ENCODE measurements around the gene WNT7A.

Gene WNT7A

DNA sequence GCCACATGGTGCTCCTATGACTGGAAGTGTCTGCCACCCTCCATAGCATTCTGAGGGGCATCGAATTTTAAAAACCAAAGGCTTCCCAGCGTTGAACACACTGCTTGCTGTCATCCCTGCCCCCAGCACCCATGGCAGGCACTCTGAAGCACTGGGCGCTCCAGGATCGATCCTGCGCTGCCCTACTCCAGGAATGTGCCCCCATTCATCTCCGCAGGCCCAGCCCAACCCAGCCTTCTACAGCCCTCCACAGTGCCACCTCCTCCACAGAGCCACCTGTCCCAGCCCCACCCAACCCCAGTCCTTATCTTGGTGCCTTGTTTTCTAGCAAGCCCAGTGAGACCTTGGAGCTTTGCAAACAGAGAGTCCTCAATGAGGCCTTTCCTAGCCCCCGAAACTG lies 52.2 kb downstream of the WNT7A start:
- DNase-seq (ENCODE audit: low read depth in 2 of 2): no peak

DNA sequence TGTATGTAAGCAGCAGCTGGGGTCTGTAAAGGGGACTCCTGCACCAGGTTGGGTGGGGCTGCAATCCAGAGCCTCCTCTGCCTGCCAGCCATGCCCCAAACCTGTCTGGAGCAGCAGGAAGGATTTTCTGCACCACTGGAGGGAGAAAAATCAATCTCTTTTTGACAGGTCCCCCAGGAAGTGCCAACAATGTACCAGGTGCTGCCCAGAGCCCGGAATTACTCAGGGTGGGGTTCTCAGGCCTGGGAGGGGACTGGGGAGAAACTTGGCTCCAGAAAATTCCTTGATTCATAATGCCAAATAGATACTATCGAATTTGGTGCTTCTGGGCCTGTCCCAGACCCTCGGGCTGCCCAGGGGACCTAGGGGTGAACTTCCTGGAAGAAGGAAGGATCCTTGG lies 52.6 kb downstream of the WNT7A start:
- DNase-seq (ENCODE audit: low read depth in 2 of 2): no peak

GRCh38 chr3:13826672-13827071 lies 53.2 kb downstream of the WNT7A start:
- DNase-seq (ENCODE audit: low read depth in 2 of 2): no peak

DNA sequence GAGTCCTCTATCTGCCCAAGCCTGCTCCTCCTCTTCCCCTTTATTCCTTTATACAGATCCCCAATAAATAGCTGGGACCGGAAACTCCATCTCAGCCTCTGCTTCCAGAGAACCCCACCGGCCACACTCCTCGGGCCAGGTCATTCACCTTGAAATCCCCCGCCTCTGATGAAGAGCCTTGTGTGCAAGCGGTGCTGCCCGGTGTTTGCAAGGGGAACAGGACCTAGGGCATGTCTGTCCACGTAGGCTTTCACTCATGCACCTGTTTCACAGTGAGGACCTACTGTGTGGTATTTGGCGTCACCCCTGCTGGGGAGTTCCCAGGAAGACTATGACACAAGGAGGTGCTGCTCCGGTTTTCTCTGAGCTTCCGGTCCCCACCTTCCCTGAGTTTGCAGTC lies 54.0 kb downstream of the WNT7A start:
- DNase-seq (ENCODE audit: low read depth in 2 of 2): no peak

DNA sequence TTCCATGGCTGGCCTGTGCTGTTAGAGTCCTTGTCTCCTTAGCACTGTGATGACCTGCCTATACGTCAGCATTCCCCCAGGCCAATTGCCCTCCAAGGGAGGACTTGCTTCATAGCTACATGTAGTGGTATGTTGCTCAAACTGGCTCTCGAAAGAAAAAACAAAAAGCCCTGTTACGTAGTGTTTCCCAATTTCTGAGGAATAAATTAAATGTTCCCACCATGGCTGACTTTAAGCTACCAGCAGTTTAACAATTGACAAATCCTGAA lies 54.6 kb downstream of the WNT7A start:
- no peak for DNase-seq (ENCODE audit: low read depth in 2 of 2)

DNA sequence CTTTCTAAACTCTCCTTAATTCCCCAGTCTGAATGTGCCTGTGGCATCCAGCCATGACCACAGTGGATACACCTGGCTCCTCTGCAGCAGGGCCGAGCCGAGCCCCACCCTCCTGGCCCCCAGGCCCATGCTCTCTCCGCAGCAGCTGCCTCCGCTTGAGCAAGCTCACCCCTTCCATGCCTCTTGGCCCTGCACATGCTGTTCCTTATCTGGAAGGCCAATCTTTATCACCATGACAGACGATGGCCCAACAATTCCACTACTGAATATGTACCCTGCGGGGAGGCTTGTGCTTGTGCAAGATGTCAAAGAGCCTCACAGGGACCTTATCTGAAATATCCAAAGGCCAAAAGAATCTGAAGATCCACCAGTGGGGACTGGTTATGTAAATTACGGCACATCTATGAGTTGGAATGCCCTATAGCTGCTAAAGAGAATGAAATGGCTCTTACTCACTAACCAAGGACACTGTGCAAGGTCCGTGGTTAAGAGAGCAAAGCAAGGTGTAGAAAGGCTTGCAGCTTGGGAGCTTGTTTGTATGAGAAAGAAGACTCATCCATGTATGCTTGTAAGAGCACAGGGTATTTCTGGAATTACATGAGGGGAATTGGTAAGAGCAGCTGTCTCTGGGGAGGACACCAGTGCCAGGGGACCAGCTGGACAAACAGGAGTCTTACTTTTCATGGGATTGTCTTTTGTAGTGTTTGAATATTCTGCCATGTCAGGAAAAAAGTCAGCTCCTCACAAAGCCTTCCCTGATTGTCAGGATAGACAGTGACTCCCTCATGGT lies 55.2 kb downstream of the WNT7A start:
- no peak for DNase-seq (ENCODE audit: low read depth in 2 of 2)

GRCh38 chr3:13823692-13824091 lies 56.2 kb downstream of the WNT7A start:
- no peak for DNase-seq (ENCODE audit: low read depth in 2 of 2)

DNA sequence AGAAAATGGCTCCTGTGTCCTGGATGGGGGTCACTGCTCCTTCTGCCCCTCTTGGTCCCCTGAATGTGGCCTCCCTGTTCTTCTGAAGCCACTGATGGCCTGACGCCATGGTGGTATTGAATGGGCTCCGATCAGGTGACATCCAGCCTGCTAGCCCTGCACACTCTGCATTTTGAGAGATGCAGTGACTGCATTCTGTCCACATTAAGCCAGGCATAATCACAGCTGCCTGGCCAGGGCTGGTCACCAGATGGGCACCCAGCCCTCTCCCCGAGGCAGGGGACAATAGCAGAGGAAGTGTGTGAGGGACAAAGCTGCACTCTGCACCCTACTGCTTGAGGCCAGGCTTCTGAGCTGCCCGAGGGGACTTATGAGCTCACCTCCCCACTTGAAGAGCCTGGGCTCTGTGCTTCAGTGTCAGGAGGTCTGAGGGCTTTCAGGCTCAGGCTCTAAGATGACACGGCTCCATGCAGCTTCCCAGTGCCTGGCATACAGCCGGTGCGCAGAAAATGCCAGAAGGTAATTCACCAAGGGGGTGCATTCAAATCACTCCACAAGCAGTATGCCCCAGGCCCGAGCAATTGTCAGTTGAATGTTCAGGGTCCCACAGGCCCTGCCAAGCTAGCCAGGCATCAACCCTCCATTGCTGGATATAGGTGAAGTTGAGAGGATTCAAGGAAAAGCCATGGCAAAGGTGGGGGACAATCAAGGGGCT lies 56.8 kb downstream of the WNT7A start:
- DNase-seq (ENCODE audit: low read depth in 2 of 2): no peak

GRCh38 chr3:13822042-13822441 lies 57.8 kb downstream of the WNT7A start:
- DNase-seq (ENCODE audit: low read depth in 2 of 2): no peak

GRCh38 chr3:13821126-13821525 lies 58.7 kb downstream of the WNT7A start:
- no peak for DNase-seq (ENCODE audit: low read depth in 2 of 2)

GRCh38 chr3:13818919-13819318 lies 61.0 kb downstream of the WNT7A start:
- no peak for DNase-seq (ENCODE audit: low read depth in 2 of 2)

- DNase-seq (ENCODE audit: low read depth in 2 of 2): no peak
Measured at GRCh38 chr3:13815088-13815683, 64.7 kb downstream of the WNT7A start.

DNA sequence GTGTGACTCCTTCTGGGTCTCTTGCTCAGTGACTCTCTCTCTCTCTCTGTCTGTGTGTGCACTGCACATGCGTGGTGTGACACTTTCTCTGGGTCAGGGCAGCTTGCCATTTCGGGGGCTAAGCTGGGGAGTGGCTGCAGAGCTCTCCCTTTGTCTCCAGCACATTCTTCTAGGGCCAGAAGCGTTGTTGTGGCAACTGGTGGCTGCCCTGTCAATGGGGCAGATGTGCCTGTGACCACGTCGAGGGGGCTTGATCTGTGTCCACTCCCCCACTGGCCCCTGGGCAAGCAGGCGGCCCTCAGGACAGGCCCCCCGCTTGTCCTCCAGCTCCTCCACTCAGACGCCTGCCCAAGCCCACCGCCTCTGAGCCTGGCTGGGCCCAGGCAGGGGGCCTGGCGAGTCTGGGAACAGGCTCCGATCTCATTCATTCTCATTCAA lies 67.8 kb downstream of the WNT7A start:
- no peak for DNase-seq (ENCODE audit: low read depth in 2 of 2)

DNA sequence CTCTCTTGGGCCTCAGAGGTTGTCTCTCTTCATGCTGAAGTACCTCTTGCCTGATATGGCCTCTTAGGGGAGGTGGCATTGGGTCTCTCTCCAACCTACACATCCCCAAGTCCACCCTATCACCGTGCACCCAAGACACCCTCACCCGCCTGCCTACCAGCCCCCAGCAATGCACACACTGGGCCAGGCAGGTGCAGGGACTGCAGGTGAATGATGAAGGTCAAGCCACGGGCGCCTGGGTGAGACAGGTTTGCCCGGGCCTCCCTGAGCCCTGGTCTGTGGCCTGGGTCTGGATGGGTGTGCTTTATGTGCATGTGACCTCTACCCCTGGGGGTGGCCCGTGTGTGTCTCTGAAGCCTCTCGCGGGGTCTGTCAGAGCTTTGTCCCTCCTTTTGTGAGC lies 68.3 kb downstream of the WNT7A start:
- no peak for DNase-seq (ENCODE audit: low read depth in 2 of 2)

DNA sequence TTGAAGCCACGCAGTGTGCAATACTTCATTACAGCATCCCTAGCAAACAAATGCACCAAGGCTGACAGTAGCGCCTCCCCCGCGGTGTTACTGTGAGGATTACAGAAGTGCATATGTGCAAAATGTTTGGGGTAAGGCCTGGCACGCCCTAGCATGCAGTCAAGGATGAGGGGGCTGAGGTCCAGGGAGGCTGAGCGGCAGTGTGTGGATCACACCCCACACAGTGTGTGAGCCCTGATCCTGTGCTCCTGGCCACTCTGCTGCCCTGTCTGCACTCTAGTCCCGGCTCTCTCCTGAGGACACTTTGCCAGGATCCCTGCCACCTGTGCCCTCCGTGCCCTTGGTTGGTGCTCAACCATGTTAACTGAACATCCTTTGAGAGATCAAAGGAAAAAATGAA lies 71.3 kb downstream of the WNT7A start:
- no peak for DNase-seq (ENCODE audit: low read depth in 2 of 2)

DNA sequence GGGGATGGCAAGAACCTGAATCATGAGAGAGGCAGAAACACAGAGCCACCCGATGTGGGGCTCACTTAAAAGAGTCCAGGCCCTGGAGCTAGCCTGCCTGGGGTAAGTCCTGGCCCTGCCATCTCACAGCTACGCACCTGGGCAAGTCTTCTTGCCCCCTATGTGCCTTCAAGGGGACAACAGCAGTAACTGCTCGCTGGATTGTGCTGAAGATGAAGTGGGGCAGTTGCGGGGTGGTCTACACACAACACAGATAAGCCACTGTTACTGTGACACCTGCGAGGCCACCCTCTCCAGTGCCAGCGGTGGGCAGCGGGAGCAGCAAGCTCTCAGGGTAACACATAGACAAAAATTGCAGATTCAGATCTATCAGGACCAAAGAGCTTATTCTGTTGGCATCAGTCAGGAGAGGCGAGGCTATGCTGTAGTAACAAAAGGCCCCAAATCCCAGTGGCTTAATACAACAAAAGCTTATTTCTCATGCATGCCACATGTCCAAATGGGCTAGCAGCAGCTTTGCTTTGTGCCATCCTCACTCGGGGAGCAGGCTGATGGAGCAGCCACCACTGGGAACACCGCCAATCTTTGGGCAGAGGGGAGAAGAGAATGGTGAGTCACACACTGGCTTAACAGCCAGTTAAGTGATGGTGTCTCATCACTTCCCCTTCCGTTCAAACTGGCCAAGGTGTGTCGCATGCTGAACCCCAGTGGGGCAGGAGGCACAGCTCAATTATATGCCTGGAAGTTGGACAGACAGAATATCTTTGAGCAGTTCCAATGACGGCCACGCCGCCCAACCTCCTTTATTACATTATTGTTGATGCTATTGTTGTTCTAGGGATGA lies 78.3 kb downstream of the WNT7A start:
- DNase-seq (ENCODE audit: low read depth in 2 of 2): no peak

DNA sequence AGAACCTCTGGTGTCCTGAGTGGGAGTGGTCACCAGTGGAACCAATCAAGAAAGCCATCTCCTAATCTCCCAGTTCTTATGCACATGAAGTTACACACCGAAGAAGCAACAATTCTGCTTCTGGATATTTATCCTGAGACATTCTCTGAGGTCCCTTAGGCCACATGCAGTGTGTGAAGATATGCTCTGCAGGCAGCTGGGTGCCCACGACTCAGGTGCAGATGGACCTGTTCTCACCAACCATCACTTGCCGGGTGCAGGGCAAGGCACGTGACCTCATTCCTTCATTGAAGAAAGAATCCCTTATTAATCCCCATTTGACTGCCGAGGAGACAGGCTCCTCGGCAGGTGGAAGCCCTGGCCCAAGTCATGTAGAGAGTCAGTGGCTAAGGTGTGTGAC lies 79.8 kb downstream of the WNT7A start:
- no peak for DNase-seq (ENCODE audit: low read depth in 2 of 2)

DNA sequence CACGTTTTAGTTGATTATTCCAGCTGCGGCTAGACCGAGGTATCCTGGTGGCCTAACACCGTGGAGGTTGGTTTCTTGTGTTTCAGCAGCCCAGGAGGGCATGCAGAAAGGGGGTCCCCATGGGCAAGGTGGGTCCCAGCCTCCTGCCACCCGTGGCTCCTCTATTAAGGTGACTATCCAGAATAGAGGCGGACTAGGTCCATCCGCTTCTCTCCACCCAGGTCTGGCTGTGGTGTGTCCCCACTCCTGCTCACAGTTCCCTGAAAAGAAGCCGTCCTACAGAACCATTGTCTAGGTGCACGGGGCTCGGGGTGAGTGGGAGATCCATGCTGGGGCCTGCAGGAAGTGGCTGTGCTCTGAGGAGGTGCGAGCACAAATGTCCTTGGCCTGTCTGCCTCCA lies 81.5 kb downstream of the WNT7A start:
- no peak for DNase-seq (ENCODE audit: low read depth in 2 of 2)

DNA sequence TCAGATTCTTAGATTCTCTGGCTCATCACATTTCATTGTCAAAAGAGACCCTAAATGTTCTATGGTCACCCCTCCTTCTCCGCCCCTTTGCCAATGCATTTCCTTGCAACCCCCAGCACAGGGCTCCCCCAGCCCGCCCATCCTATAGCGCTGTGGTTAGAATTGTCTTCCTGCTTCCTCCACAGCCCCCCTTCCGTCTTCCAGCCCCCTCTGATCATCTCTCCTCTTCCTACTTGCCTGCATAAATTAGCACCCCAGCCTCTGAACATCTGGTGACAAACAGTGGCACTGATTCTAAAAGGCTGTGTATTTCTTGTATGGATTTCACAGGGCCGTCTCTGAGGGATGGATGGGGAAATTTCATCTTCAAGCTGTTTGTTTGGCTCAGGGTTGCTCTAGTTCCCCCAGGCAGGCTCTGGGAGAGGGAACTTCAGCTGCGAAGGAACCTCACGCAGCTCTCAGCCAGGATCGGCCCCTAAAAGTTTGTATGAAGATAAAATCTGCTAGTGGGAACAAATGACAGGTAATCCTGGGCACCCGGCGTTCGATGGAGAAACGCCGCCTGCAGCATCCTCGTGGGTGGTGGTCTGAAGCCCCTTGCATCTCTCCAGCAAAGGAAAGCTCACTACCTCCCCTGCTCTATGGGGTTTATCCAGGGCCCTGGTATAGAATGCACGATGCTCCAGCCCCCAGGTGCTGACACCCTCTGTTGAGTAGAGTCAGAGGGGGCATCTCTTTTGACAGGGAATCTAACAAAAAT lies 83.0 kb downstream of the WNT7A start:
- DNase-seq (ENCODE audit: low read depth in 2 of 2): no peak

- no peak for DNase-seq (ENCODE audit: low read depth in 2 of 2)
Measured at GRCh38 chr3:13795816-13796215, 84.1 kb downstream of the WNT7A start.

GRCh38 chr3:13794322-13794721 lies 85.5 kb downstream of the WNT7A start:
- DNase-seq (ENCODE audit: low read depth in 2 of 2): no peak

DNA sequence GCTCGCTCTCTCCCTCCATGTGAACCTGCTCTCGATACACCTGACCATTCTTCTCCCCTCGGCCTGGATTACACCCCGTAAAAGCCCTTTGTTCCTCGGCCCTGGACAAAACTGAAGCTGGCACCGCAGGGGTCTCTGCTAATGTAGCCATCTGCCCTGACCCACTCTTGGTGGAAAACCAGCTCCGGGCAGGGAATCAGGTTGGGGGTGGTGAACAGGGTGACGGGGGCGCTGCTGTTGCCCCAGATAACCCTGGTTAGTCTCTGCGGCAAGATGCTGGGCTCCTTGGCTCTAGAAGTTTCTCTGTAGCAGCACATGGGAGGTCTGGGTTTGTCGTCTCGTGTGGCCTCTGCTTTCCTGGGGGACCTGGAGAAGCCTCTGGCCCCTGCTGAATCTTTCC lies 86.4 kb downstream of the WNT7A start:
- DNase-seq (ENCODE audit: low read depth in 2 of 2): no peak

Data from stimulated activated CD4-positive, alpha-beta T cell treated with anti-CD3 and anti-CD28 coated beads, Interleukin-1b, Interleukin-23, amount 100 ng/mL, for 4 hours (primary cell).